HG03097 (cell line): ENCODE data around the gene GRM7.

Source experiments
- ATAC-seq: cut with Tn5 transposase; IDR thresholded peaks from one replicate; pipeline ENCODE4 v1.9.1; 2021; ENCODE audit not compliant: unreplicated experiment, low FRiP score

The GRM7 gene

GRCh38 chr3:7621046-7621630, 760.2 kb downstream of the GRM7 start:
- ATAC-seq = no peak

- ATAC-seq = no peak
Observed at GRCh38 chr3:7621651-7622050, 760.7 kb downstream of the GRM7 start.

- no peak for ATAC-seq
Observed at GRCh38 chr3:7625021-7625420, 764.1 kb downstream of the GRM7 start.

DNA sequence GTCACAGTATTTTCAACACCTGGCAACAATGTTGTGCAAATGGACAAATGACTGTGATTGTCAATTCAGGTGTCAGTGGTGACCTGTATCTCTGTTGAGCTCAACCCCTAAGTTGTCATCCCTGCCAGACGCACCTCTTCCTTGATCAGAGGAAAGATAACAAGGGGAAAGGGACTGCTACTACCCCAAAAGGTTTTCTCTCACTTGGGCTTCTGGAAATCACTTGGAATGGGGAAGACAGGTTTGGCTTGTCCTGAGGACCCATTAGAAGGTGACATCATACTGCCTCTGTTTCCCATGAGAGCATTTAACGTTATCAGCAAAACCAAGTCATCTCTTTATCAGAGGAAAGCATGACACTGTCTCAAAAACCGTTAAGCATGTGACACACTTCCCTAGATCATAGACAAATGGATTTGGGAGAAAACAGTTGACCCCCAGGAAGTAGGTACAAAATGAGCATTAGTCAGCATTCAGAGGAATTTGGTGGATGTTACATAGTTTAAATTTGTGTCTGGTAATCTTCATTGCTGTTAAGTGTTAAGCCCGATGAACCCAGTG, 769.5 kb downstream of the GRM7 start:
- ATAC-seq = no peak

DNA sequence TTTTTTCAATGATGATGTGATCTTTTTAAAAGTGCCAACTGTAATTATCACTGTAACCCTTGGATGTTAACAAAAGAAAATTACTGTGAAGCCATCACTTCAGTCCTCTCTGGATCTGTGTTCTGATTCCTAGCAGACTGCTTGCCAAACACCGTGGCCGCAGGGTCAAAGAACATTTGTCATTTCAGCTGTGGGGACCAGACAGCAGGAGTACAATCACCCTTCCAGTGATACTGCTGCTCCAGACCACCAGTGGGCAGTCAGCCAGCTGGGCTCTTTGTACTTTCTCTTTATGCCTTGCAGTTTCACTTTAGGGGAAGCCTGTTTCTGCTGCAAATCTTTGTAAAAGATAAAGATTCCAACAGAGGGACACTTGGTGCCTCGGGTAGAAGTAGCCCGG, 770.0 kb downstream of the GRM7 start:
- ATAC-seq = no peak

DNA sequence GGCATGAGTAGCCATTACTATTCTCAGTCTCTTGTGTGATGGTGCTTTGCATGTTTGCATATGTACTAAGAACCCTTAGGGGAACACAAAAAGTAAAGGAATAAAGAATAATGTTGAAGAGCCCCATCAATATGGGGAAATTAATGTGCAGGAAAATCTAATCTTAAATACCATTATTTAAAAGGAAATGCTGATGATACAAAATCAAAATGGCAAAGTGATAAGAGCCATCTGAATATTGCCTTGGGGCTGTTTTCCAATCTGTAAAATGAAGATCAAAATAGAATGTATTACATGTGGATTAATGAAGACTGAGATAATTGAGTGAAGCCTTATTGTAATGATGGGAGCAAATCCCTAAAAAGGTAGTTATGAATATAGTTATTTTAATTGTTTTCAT, 771.4 kb downstream of the GRM7 start:
- ATAC-seq = no peak

DNA sequence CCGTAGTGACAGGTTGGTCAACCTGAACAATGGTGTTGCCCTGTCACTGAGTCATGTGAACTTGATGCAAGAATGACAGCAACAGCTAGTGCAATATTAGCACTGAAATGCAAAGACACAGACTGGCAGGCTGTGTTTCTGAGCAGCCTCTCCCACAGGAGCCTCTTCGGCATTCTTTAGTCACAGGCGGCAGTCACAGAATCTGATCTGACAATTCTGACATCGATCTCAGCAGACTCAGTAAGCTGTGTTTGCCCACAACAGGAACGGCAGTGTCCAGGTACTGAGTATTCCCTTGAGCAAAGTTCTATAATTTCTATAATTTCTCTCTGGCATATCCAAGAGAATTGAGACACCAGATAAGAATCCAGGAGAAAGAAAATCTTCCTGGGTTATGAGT, 776.8 kb downstream of the GRM7 start:
- no peak for ATAC-seq

GRCh38 chr3:7638103-7638502, 777.2 kb downstream of the GRM7 start:
- ATAC-seq = no peak

GRCh38 chr3:7640787-7641186, 779.9 kb downstream of the GRM7 start:
- ATAC-seq = no peak

- no peak for ATAC-seq
Observed at GRCh38 chr3:7646851-7647250, 785.9 kb downstream of the GRM7 start.

DNA sequence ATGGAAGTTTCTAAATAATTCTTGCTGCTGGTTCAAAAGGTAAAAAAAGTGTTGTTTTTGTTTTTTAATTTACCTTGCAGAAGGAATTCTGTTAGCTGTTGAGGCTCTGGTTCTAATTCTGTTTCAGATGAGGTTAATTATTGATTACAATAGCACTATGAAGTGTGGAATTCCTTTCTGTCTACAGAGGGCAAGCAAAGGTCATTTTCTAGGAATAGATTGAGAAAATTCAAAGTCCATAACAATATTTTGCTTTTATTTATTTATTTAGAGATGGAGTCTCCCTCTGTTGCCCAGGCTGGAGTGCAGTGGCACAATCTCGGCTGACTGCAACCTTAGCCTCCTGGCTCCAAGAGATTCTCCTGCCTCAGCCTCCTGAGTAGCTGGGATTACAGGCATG, 789.6 kb downstream of the GRM7 start:
- ATAC-seq = no peak

DNA sequence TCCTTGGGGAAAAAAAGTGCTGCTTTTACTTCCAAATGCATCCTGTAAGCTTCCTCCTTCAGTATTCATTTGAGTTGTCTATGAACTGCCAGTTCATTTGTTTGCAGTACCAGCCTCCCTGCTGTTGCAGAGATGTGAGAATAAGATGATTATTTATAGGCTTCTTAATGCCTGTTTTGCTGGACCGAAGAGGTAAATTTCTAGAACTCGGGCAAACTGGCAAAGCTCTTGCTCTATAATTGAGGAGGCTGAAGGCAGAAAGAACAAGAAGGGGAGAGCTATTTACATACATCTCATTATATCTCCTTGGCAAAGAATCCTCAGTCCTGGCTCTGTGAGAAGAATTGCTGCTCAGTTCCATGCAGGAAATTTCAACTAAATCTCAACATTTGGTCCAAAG, 790.4 kb downstream of the GRM7 start:
- ATAC-seq = no peak

DNA sequence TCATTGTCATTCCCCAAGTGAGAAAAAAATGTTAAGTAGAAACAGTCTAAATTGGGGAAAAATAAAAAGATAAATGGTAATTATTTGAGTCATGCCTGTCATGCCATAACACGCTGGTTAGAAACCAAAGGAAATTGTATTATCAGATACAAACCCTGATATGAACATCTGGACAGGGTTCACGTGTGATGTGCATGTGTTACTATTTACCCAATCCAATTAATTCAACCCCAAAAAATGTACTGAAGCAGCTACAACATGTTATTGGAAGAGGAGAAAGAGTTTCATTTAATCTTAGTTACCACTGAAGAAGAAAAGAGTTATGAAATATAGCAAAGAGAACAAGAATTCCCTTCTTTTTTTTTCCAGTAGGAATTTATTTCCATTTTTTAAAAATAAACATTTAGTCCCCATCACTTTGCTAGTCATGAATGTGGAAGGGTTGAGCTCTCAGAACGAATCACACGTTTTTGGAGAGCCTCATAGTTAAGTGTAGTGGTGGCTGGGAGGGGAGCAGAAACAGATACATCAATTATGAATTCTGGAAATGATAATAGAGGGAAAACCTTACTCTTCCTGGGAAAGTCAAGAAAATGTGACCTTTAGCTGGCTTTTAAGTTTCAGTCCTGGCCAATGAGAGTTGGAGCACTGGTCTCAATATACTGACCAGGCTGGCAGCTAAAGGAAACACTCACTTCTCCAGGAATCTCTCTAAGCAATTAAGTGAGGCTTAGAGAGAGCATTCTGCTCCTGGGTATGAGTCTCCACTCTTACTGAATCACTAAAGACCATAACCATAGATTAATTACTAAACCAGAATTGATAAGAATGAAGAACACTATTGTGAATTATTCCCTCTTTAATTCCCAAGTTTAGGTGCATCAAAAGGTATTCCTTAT, 796.5 kb downstream of the GRM7 start:
- ATAC-seq = no peak

DNA sequence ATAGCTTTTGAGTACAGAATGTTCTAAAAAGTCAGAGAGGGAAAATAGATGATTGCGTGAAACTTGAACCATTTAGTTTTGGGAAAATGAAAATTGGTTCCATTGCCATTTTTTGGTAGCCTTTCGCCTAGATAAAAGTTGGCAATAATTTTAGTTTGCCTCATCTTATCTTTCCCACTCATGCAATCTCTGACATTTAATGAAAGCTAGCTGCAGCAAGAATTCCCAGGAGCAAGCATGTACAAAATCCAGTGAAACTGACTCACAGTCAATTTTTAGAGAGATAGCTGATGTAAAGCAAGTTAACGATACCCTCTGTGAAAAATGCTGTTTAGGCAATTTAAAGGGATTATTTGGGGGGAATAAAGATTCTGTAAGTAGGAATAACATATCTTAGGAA, 797.4 kb downstream of the GRM7 start:
- no peak for ATAC-seq

- ATAC-seq = no peak
Observed at GRCh38 chr3:7659079-7659478, 798.2 kb downstream of the GRM7 start.

GRCh38 chr3:7663771-7664170, 802.9 kb downstream of the GRM7 start:
- no peak for ATAC-seq

DNA sequence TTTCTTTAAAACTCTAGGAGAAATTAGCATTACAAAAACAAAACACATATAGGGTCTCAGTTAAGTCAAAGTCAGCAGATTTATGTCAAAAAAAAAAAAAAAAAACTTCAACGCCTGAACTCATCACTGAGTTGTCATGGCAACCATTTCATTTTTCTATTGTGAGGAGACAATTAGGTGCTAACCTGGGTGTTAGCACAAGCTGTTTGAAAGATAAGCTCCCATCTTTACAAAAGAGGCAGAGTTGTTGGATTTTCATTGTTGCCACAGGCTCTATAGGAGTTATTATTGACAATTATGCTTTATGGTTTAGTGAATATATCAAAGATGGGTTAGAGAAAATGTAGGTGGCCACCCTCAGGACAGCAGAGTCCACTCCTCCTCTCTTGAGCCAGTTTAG, 806.9 kb downstream of the GRM7 start:
- no peak for ATAC-seq

DNA sequence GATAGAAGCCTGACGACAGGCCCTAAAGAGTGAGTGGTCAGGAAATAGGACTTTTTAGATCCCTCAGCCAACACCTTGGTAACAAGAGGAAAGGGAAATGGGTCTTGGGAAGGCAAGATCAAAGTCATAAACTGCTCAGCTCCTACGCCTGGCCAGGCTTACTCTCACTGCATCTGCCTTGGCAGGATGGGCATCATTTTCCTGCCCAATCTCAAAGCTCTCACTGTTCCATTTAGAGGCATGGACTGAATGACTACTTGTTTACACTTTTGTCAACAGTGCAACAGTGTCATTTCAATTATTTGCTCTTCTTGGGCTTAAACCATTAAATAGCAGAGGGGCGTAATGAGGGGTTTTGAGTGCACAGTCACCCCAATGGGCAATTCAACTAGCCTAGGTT, 808.7 kb downstream of the GRM7 start:
- no peak for ATAC-seq

GRCh38 chr3:7678521-7678920, 817.6 kb downstream of the GRM7 start:
- ATAC-seq = no peak

- ATAC-seq = no peak
Observed at GRCh38 chr3:7682822-7683229, 821.9 kb downstream of the GRM7 start.

DNA sequence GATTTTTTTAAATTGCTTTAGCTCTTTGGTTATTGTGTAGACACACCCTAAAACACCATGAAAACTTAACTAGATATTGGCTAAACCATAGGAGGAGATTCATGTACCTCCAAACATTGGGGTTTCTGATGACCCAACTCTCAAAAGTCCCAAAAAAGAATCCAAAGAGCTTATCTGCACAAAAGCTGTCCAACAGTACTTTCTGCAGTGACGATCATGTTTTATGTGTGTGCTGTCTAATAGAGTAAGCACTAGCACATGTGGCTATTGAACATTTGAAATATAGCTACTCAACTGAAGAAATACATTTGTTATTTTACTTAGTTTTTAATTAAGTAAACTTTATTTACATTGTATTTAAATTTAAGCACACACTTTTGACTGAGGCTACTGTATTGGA, 822.5 kb downstream of the GRM7 start:
- no peak for ATAC-seq

DNA sequence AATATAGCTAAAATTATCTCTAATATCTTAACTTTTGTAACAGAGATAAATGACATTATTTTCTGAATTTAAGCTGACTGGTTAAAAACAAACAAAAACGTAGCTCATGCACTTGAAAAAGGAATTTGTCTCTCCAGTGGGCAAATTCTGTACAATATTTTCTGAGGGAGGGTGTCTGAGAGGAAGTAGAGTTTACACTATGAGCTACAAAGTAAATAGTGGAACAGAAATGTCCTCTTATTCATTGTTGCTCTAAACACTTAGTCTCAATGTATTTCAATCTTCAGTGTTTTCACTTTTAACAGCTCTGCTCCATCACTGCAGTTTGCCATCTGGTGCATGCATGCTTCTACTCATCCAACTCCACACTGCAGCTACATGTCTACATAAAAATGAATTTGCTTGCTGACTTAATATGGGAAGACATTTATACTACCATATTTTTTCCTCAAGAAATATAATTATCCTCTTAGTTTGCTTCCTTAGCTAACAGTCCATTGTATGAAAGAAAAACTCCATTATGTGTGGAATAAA, 823.3 kb downstream of the GRM7 start:
- ATAC-seq = no peak
